H1 (cell line): ENCODE results near the gene MPZL3. TPM values are rescaled to one million over a fixed set of nuclear protein-coding genes. Genes with fewer than 3 reads are reported as not detected.

Experiments used
- CTCF ChIA-PET: fragments of 300-600 bp; sonication (Branson Sonifier 250); formaldehyde crosslinking; loops from one replicate; lab custom pipeline; 2021; ENCODE audit not compliant: partially characterized antibody; lab: Charles Lee
- POLR2A ChIA-PET: fragments of 300-600 bp; sonication (Branson Sonifier 250); formaldehyde crosslinking; loops from one replicate; lab custom pipeline; 2021; ENCODE audit warnings: inconsistent platforms; ENCODE audit not compliant: partially characterized antibody; lab: Charles Lee
- DNase-seq, 2 experiments: peaks; one replicate each; pipeline versions ENCODE4 v3.0.0 to v3.0.0-alpha.2; 2010 to 2022; ENCODE audit warnings: low spot score in 2 of 2, low read depth in 1 of 2, mixed read lengths in 1 of 2
- FAIRE-seq: peaks from 2 replicates; lab custom pipeline; 2011; peaks lifted over from hg19 to GRCh38; lab: Jason Lieb, UNC
- H2AFZ ChIP-seq: 2 replicates; pipeline ENCODE4 v1.8.1; 2012; ENCODE audit warnings: low read length, inconsistent platforms
- H2AK5ac ChIP-seq: 2 replicates; pipeline ENCODE4 v1.6.1; 2013; ENCODE audit warnings: low read depth, low read length
- H2BK120ac ChIP-seq: replicated peaks from 2 replicates; pipeline ENCODE3; 2013; ENCODE audit warnings: low read depth, low read length, inconsistent platforms
- H2BK12ac ChIP-seq: 2 replicates; pipeline ENCODE4 v1.6.1; 2013; ENCODE audit warnings: low read depth, low read length
- H2BK15ac ChIP-seq: 2 replicates; pipeline ENCODE4 v1.6.1; 2013; ENCODE audit warnings: low read length
- H2BK20ac ChIP-seq: 2 replicates; pipeline ENCODE4 v1.6.1; 2013; ENCODE audit warnings: low read length
- H2BK5ac ChIP-seq: 2 replicates; pipeline ENCODE4 v1.6.1; 2013; ENCODE audit warnings: low read depth, low read length
- H3K14ac ChIP-seq: 2 replicates; pipeline ENCODE4 v1.6.1; 2013; ENCODE audit warnings: inconsistent platforms; ENCODE audit not compliant: insufficient read length
- H3K18ac ChIP-seq: 2 replicates; pipeline ENCODE4 v1.6.1; 2013; ENCODE audit warnings: low read length; ENCODE audit errors: extremely low read depth
- H3K23ac ChIP-seq: 2 replicates; pipeline ENCODE4 v1.6.1; 2013; ENCODE audit warnings: inconsistent platforms; ENCODE audit not compliant: insufficient read length
- H3K23me2 ChIP-seq: 2 replicates; pipeline ENCODE4 v1.6.1; 2013; ENCODE audit warnings: low read depth, low read length
- H3K27ac ChIP-seq: 2 replicates; pipeline ENCODE4 v1.6.1; 2011; ENCODE audit warnings: low read depth, low read length, inconsistent platforms
- H3K27me3 ChIP-seq, 4 experiments: replicated peaks in 1 of 4; 1 replicate in 1 of 4; 2 replicates in 3 of 4; pipeline versions ENCODE4 v1.6.1 to v1.8.1; 2011 to 2013; ENCODE audit warnings: low read length in 3 of 4, mild to moderate bottlenecking in 3 of 4, inconsistent platforms in 2 of 4, mixed read lengths in 2 of 4, moderate library complexity in 1 of 4; ENCODE audit not compliant: control insufficient read depth in 3 of 4, insufficient read depth in 3 of 4; ENCODE audit errors: extremely low read depth in 1 of 4
- H3K36me3 ChIP-seq, 4 experiments: 2 replicates each; pipeline versions ENCODE4 v1.6.1 to v1.8.1; 2011 to 2013; ENCODE audit warnings: mild to moderate bottlenecking in 4 of 4, low read length in 3 of 4, moderate library complexity in 2 of 4, control low read depth in 1 of 4, inconsistent platforms in 1 of 4; ENCODE audit not compliant: insufficient read depth in 4 of 4, control insufficient read depth in 2 of 4
- H3K4ac ChIP-seq: replicated peaks from 2 replicates; pipeline ENCODE3; 2013; ENCODE audit warnings: low read length, low read depth, mixed read lengths, inconsistent platforms; ENCODE audit not compliant: insufficient read length
- H3K4me1 ChIP-seq, 4 experiments: replicated peaks in 1 of 4; 1 replicate in 1 of 4; 2 replicates in 3 of 4; pipeline versions ENCODE4 v1.6.1 to v1.8.1; 2011 to 2013; ENCODE audit warnings: low read length in 3 of 4, inconsistent platforms in 2 of 4, mixed read lengths in 1 of 4; ENCODE audit not compliant: insufficient read depth in 4 of 4, control insufficient read depth in 3 of 4
- H3K4me2 ChIP-seq, 2 experiments: 2 replicates each; pipeline versions ENCODE4 v1.6.1 to v1.8.1; 2011 to 2013; ENCODE audit warnings: low read depth in 2 of 2, low read length in 2 of 2, control low read depth in 1 of 2, inconsistent platforms in 1 of 2, mild to moderate bottlenecking in 1 of 2; ENCODE audit not compliant: insufficient read depth in 1 of 2
- H3K4me3 ChIP-seq, 4 experiments: fragments of 200-600, 300-600 bp in 1 of 4; sonication (generic), shearing (Covaris generic), sonication (Bioruptor Twin) in 1 of 4; 2 replicates each; pipeline versions ENCODE4 v1.5.1 to v1.8.1; 2011 to 2016; ENCODE audit warnings: low read length in 4 of 4, low read depth in 3 of 4, control low read depth in 2 of 4, inconsistent platforms in 2 of 4, mild to moderate bottlenecking in 2 of 4, mixed read lengths in 1 of 4, moderate library complexity in 1 of 4; ENCODE audit not compliant: insufficient read depth in 2 of 4; ENCODE audit errors: extremely low read depth in 1 of 4
- H3K56ac ChIP-seq: replicated peaks from 2 replicates; pipeline ENCODE3; 2013; ENCODE audit warnings: low read depth, mild to moderate bottlenecking, mixed read lengths, low read length, inconsistent platforms; ENCODE audit not compliant: insufficient read length
- H3K79me1 ChIP-seq: 2 replicates; pipeline ENCODE4 v1.6.1; 2013; ENCODE audit warnings: low read depth, low read length, control low read depth
- H3K79me2 ChIP-seq, 2 experiments: 2 replicates each; pipeline versions ENCODE4 v1.6.1 to v1.8.1; 2012 to 2013; ENCODE audit warnings: low read length in 2 of 2, mild to moderate bottlenecking in 2 of 2, inconsistent platforms in 1 of 2; ENCODE audit not compliant: insufficient read depth in 2 of 2, control insufficient read depth in 1 of 2
- H3K9ac ChIP-seq, 4 experiments: replicated peaks in 1 of 4; 1 replicate in 1 of 4; 2 replicates in 3 of 4; pipeline versions ENCODE4 v1.6.1 to v1.8.1; 2011 to 2013; ENCODE audit warnings: low read depth in 3 of 4, low read length in 3 of 4, control low read depth in 2 of 4, mild to moderate bottlenecking in 2 of 4, moderate library complexity in 2 of 4, inconsistent platforms in 1 of 4; ENCODE audit errors: extremely low read depth in 1 of 4
- H3K9me3 ChIP-seq, 2 experiments: 2 replicates each; pipeline versions ENCODE4 v1.6.1 to v1.8.1; 2012 to 2013; ENCODE audit warnings: mild to moderate bottlenecking in 2 of 2, moderate library complexity in 2 of 2, control low read depth in 1 of 2, inconsistent platforms in 1 of 2, low read depth in 1 of 2, low read length in 1 of 2, mixed read lengths in 1 of 2; ENCODE audit not compliant: insufficient read depth in 2 of 2
- H4K20me1 ChIP-seq, 2 experiments: replicated peaks in 1 of 2; 2 replicates each; pipeline versions ENCODE3 to v1.8.1; 2011 to 2013; ENCODE audit warnings: inconsistent platforms in 2 of 2, low read length in 2 of 2, mild to moderate bottlenecking in 1 of 2; ENCODE audit not compliant: insufficient read depth in 2 of 2, control insufficient read depth in 1 of 2
- H4K5ac ChIP-seq: 2 replicates; pipeline ENCODE4 v1.6.1; 2013; ENCODE audit warnings: low read length, low read depth, mixed read lengths, inconsistent platforms; ENCODE audit not compliant: insufficient read length
- H4K8ac ChIP-seq: 2 replicates; pipeline ENCODE4 v1.8.0; 2013; ENCODE audit warnings: mild to moderate bottlenecking, moderate library complexity, low read length, inconsistent platforms; ENCODE audit not compliant: insufficient read depth; ENCODE audit errors: extremely low read depth
- H4K91ac ChIP-seq: replicated peaks from 2 replicates; pipeline ENCODE3; 2013; ENCODE audit warnings: low read length, mixed read lengths, inconsistent platforms; ENCODE audit not compliant: insufficient read length
- CREB1 ChIP-seq: IDR thresholded peaks from 2 replicates; pipeline ENCODE4 v1.6.1; 2012; ENCODE audit warnings: inconsistent platforms
- KDM4A ChIP-seq: IDR thresholded peaks from one replicate; pipeline ENCODE4 v1.7.1; 2012; ENCODE audit warnings: low read depth, mild to moderate bottlenecking, moderate library complexity, low read length, inconsistent platforms; ENCODE audit not compliant: severe bottlenecking
- SP1 ChIP-seq: IDR thresholded peaks from 2 replicates; pipeline ENCODE4 v1.6.1; 2011; ENCODE audit warnings: low read depth, low read length
- WGBS, 2 experiments: shearing (Covaris generic) in 1 of 2; methylation state at CpG; one replicate each; pipeline versions ENCODE4 v1.1.6 to v1.1.7; 2013 to 2015; ENCODE audit warnings: low lambda C conversion rate in 2 of 2, mixed read lengths in 2 of 2, inconsistent platforms in 1 of 2, low coverage in 1 of 2, missing lambda C conversion rate in 1 of 2; ENCODE audit not compliant: insufficient replicate concordance in 2 of 2, insufficient coverage in 1 of 2, insufficient read length in 1 of 2; ENCODE audit errors: extremely low coverage in 1 of 2, missing lambda C conversion rate in 1 of 2; 5-methylcytosine and 5-hydroxymethylcytosine counted together
- polyA plus RNA-seq, 7 experiments: library from polyadenylated mRNA; depleted of rRNA in 3 of 7; stranded (reverse) in 5 of 7; unstranded in 2 of 7; fragments of >200 nt in 5 of 7; fragments of 200-250 nt in 2 of 7; gene quantifications; 1 replicate in 5 of 7; 2 replicates in 1 of 7; 4 replicates in 1 of 7; pipeline versions ENCODE4 v1.2.1 to v1.2.3, GENCODE V29; 2011 to 2013; ENCODE audit warnings: missing spikeins in 2 of 7, mixed read lengths in 2 of 7
- total RNA-seq: library from RNA; stranded (reverse); fragmentation: NEBNext Ultra II Directional; extraction: Animal tissue kit (Norgen Biotek cat#: 25700); gene quantifications from 2 replicates; pipeline ENCODE4 v1.2.1, GENCODE V29; 2021

Gene MPZL3
- total and polyA plus RNA-seq, 2 of the 8 experiments (the other 6 are each of a cell fraction or from before 2014, with no cell fraction given): 1.1 to 3.9 TPM

DNA sequence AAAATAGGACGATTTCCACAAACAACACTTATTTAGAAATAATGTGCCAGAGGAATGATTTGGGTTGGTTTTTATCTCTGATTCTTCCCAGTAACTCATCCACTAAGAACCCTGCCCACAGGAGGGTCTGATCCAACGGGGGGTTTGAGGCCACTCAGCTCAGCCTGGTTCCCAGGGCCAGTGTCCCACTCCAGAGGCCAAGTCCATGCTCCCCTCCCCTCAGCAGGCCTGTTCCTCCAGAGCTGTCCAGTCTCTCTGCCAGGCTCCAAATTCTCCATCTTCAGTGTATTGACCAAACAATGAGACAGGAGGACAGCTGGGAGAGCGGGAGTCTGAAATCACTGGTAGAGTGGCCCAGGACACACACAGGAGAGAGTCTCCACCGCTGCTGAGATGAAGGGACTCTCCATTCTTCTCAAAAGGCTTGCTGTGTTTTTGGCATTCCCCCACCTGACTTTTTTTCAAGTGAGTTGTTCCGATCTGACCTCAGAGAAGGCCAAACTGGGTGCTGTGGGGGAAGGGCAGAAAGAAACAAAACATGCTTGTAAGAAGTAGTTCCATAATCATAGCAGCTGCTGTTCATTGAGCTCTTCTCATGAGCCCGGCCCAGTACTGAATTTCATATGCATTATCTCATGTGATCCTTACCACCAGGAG lies 58.1 kb downstream of the MPZL3 start:
- no peak overlapping the region for H3K56ac ChIP-seq
- no peak overlapping the region for H3K4me3 ChIP-seq
- H2BK20ac ChIP-seq: peak overlapping the region; percentile 89; the same call in 1 of the 2 replicates
- H3K79me2 ChIP-seq: no peaks in the 10 kb centered on the region
- H2AK5ac ChIP-seq: no peak overlapping the region
- no peak overlapping the region for H2BK120ac ChIP-seq
- H3K4me2 ChIP-seq: no peak overlapping the region
- H4K8ac ChIP-seq: no peak overlapping the region; the same call in 1 of the 2 replicates
- WGBS, 2 experiments: 87% methylated on average over 6 of the region's 6 CpGs; no CpG with 5 or more reads in 1 of the 2 experiments
- H2AFZ ChIP-seq: no peak overlapping the region
- no peak overlapping the region for H2BK12ac ChIP-seq
- FAIRE-seq: no peak
- H3K27me3 ChIP-seq: no peaks in the 10 kb centered on the region
- no peaks in the 10 kb centered on the region for H4K20me1 ChIP-seq
- no peak overlapping the region for H3K14ac ChIP-seq
- ChIA-PET POLR2A (interaction anchor here (0.7 kb wide), 1 partner anchor 82 kb away, joined by 3 read pairs; no protein-coding TSS in a partner anchor), CTCF (interaction anchor here (1.0 to 1.7 kb wide), 2 partner anchors 50 to 84 kb away, joined by 3 to 4 read pairs; no protein-coding TSS in a partner anchor)
- no peak overlapping the region for H4K5ac ChIP-seq
- H3K9ac ChIP-seq: no peak overlapping the region
- H3K79me1 ChIP-seq: no peaks in the 10 kb centered on the region
- no peak overlapping the region for H3K18ac ChIP-seq
- H3K27ac ChIP-seq: no peak overlapping the region
- no peak for DNase-seq
- no peaks in the 10 kb centered on the region for H3K23me2 ChIP-seq
- TF ChIP-seq CREB1: no peak
- TF ChIP-seq KDM4A: no peak
- TF ChIP-seq SP1: no peak
- peaks cover 2 to 14% (median 4%) of the 10 kb centered on the region in 4 experiments; a peak in 5 of 7 replicates for H3K4me1 ChIP-seq
- H4K91ac ChIP-seq: no peak overlapping the region
- H3K4ac ChIP-seq: no peak overlapping the region
- H2BK5ac ChIP-seq: no peak overlapping the region
- no peak overlapping the region for H3K23ac ChIP-seq
- 0 out of 4 replicates have a peak, but pooled peaks cover 0 to 3% of the 10 kb centered on the region in 2 experiments for H3K9me3 ChIP-seq
- no peak overlapping the region for H2BK15ac ChIP-seq
- no peaks in the 10 kb centered on the region for H3K36me3 ChIP-seq
